ENCODE measurements around the gene CCDC171.

CCDC171 gene

GRCh38 chr9:16004613-16005012 is 451.8 kb downstream of the CCDC171 start:
- no peak for DNase-seq

GRCh38 chr9:16010221-16010620 is 457.4 kb downstream of the CCDC171 start:
- DNase-seq = no peak

- no peak for DNase-seq
These were observed 459.8 kb downstream of the CCDC171 start for GRCh38 chr9:16012621-16013020.

- DNase-seq = no peak
These were observed 460.5 kb downstream of the CCDC171 start for GRCh38 chr9:16013366-16013765.

- no peak for DNase-seq
These were observed 461.0 kb downstream of the CCDC171 start for GRCh38 chr9:16013826-16014225.

GRCh38 chr9:16022228-16022627 is 469.4 kb downstream of the CCDC171 start:
- DNase-seq = no peak

GRCh38 chr9:16023446-16023845 is 470.6 kb downstream of the CCDC171 start:
- DNase-seq = no peak
